T-cell (primary cell): ENCODE data around the gene GLCCI1. TPM values are rescaled to one million over a fixed set of nuclear protein-coding genes. Genes with fewer than 3 reads are reported as not detected.
"Not testable (repeated sequence)": the region's sequence is repeated elsewhere in the genome, so short reads cannot be mapped to it uniquely, and the experiment has no call there.

Source experiments
- ATAC-seq, 4 experiments: fragments of 200-7000 bp in 3 of 4; fragments of 150-1000 bp in 1 of 4; cut with Tn5 transposase; replicated peaks in 1 of 4; 1 replicate in 3 of 4; 2 replicates in 1 of 4; pipeline ENCODE4 v1.10.0; 2021; ENCODE audit warnings: moderate library complexity in 3 of 4, mild to moderate bottlenecking in 2 of 4, moderate number of reproducible peaks in 1 of 4
- CTCF ChIA-PET, 2 donors: fragments of 300-600 bp; sonication (Branson Sonifier 250); formaldehyde crosslinking; loops; one replicate each; lab custom pipeline; 2022; ENCODE audit warnings: antibody characterized with exemption in 2 of 2; lab: Charles Lee
- POLR2A ChIA-PET, 2 donors: fragments of 300-600 bp; sonication (Branson Sonifier 250); formaldehyde crosslinking; loops; one replicate each; lab custom pipeline; 2022; ENCODE audit warnings: antibody characterized with exemption in 2 of 2; lab: Charles Lee
- DNase-seq, 35 experiments: peaks; one replicate each; pipeline versions ENCODE4 v3.0.0 to v3.0.0-alpha.2; 2013 to 2023
- H3K27ac ChIP-seq: one replicate; pipeline ENCODE4 v1.5.1; 2013; ENCODE audit warnings: low read length
- H3K27me3 ChIP-seq, 2 experiments: replicated peaks in 1 of 2; 1 replicate in 1 of 2; 2 replicates in 1 of 2; pipeline versions ENCODE4 v1.6.1 to v1.7.0; 2013; ENCODE audit warnings: low read length in 1 of 2, mixed read lengths in 1 of 2; ENCODE audit not compliant: control insufficient read depth in 2 of 2, insufficient read depth in 2 of 2; ENCODE audit errors: extremely low read depth in 1 of 2
- H3K36me3 ChIP-seq, 2 donors: 1 replicate in 1 of 2; 2 replicates in 1 of 2; pipeline versions ENCODE4 v1.6.1 to v1.7.0; 2013; ENCODE audit warnings: low read length in 1 of 2; ENCODE audit not compliant: control insufficient read depth in 2 of 2, insufficient read depth in 1 of 2; ENCODE audit errors: extremely low read depth in 1 of 2
- H3K4me1 ChIP-seq, 2 experiments: 1 replicate in 1 of 2; 2 replicates in 1 of 2; pipeline versions ENCODE4 v1.6.1 to v1.7.0; 2013; ENCODE audit warnings: low read length in 2 of 2, mixed read lengths in 1 of 2; ENCODE audit not compliant: insufficient read depth in 2 of 2, control insufficient read depth in 1 of 2; ENCODE audit errors: extremely low read depth in 1 of 2
- H3K4me3 ChIP-seq, 2 donors: 1 replicate in 1 of 2; 2 replicates in 1 of 2; pipeline versions ENCODE4 v1.5.1 to v1.7.0; 2013; ENCODE audit warnings: mild to moderate bottlenecking in 2 of 2, low read length in 1 of 2, moderate library complexity in 1 of 2; ENCODE audit not compliant: control insufficient read depth in 1 of 2; ENCODE audit errors: extremely low read depth in 1 of 2
- H3K9me3 ChIP-seq: 2 replicates; pipeline ENCODE4 v1.7.0; 2013
- H3K27ac Mint-ChIP-seq, 2 donors: one replicate each; pipeline ENCODE4 v1.8.0; 2020 to 2021; ENCODE audit warnings: mild to moderate bottlenecking in 2 of 2, mixed read lengths in 2 of 2
- H3K27me3 Mint-ChIP-seq, 2 donors: one replicate each; pipeline ENCODE4 v1.8.0; 2021 to 2022; ENCODE audit warnings: mixed read lengths in 2 of 2
- H3K36me3 Mint-ChIP-seq: one replicate; pipeline ENCODE4 v1.8.0; 2021; ENCODE audit warnings: mixed read lengths
- H3K4me1 Mint-ChIP-seq, 3 donors: one replicate each; pipeline ENCODE4 v1.8.0; 2020 to 2022; ENCODE audit warnings: mixed read lengths in 3 of 3, mild to moderate bottlenecking in 1 of 3
- H3K4me3 Mint-ChIP-seq, 3 donors: one replicate each; pipeline ENCODE4 v1.8.0; 2020 to 2022; ENCODE audit warnings: mild to moderate bottlenecking in 3 of 3, mixed read lengths in 3 of 3, moderate library complexity in 3 of 3
- H3K9me3 Mint-ChIP-seq, 3 donors: one replicate each; pipeline ENCODE4 v1.8.0; 2020 to 2022; ENCODE audit warnings: mixed read lengths in 3 of 3
- WGBS: methylation state at CpG from one replicate; pipeline ENCODE4 v1.1.5; 2013; ENCODE audit warnings: missing lambda C conversion rate; ENCODE audit not compliant: insufficient coverage; 5-methylcytosine and 5-hydroxymethylcytosine counted together
- total RNA-seq, 35 experiments: library from RNA in 6 of 35; stranded (reverse) in 6 of 35; fragments of 120-200 nt in 1 of 35; gene quantifications; one replicate each; pipeline versions ENCODE4 v1.2.1 to v1.2.4 and lab custom pipeline; 2013 to 2026

GLCCI1 gene
- total RNA-seq, 5 donors from 2014 or later (not counting 1 experiment from before 2014, with no cell fraction given) = 30.6 to 51.5 (median 38.0) TPM

GRCh38 chr7:8086239-8086638, 117.6 kb downstream of the GLCCI1 start:
- no peaks in the 10 kb centered on the region for H3K9me3 ChIP-seq
- no peaks in the 10 kb centered on the region for H3K27me3 ChIP-seq
- ATAC-seq = no peak
- Mint-ChIP-seq H3K36me3 (peaks cover 66% of the 10 kb centered on the region), H3K27me3 (no peaks in the 10 kb centered on the region), H3K4me3 (no peak overlapping the region), H3K4me1 (peaks cover 0 to 18% (median 2%) of the 10 kb centered on the region in 3 donors), H3K9me3 (no peaks in the 10 kb centered on the region), H3K27ac (no peak overlapping the region)
- WGBS = 97% methylated on average over 6 of the region's 6 CpGs
- no peak overlapping the region for H3K27ac ChIP-seq
- ChIA-PET CTCF (no interaction called here), POLR2A (interaction anchor here in 1 of 2 donors (0.7 kb wide), 1 partner anchor 814 kb away, joined by 9 read pairs; no protein-coding TSS in a partner anchor)
- peaks cover 0 to 32% of the 10 kb centered on the region in 2 donors for H3K36me3 ChIP-seq
- H3K4me1 ChIP-seq = no peaks in the 10 kb centered on the region
- no peak for DNase-seq
- H3K4me3 ChIP-seq = no peak overlapping the region

DNA sequence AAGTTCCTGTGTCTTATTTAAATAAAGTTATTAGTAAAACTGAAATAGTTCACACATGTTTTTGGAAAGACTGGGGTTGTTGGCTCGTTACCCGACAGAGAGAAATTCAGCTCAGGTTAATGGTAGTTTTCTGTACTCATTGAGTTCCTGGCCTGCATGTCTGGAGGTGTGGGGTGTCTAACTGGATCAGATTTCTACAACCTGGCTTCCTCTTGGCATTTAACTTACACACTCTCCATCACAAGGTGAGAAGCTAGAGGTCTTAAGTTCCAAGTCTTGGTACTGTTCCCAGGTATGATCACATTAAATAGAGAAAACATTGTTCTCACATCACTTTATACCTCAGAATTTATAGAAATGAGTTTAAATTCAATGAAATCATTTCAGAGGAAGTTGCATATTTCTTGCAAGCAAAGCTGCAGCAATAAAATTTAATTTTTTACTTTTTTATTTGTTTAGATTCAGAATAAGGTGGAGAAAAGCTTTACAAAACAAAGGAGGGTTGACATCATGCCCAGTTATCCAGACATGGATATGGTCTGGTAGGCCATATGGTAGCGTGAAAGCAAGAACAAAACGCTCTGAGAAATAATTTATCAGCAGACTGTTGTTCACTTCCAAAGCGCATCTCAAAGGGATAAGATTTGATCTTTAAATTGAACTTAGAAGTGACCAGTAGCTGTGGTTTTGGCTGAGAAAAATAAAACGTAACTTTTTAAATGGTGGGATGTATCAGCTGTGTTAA, 120.6 kb downstream of the GLCCI1 start:
- Histone ChIP-seq H3K9me3 (no peaks in the 10 kb centered on the region), H3K27ac (no peak overlapping the region), H3K4me1 (no peaks in the 10 kb centered on the region), H3K36me3 (peaks cover 0 to 36% of the 10 kb centered on the region in 2 donors), H3K4me3 (no peak overlapping the region), H3K27me3 (no peaks in the 10 kb centered on the region)
- Mint-ChIP-seq H3K27me3 (no peaks in the 10 kb centered on the region), H3K4me3 (no peak overlapping the region), H3K4me1 (peaks cover 0 to 10% (median 0%) of the 10 kb centered on the region in 3 donors), H3K27ac (no peak overlapping the region), H3K36me3 (peaks cover 73% of the 10 kb centered on the region), H3K9me3 (no peaks in the 10 kb centered on the region)
- CTCF ChIA-PET = no interaction called here
- 90% methylated on average over 5 of the region's 6 CpGs for WGBS
- DNase-seq = no peak
- POLR2A ChIA-PET = interaction anchor here (0.6 to 0.7 kb wide), 2 partner anchors 17 to 1548 kb away, joined by 3 read pairs; no protein-coding TSS in a partner anchor
- no peak for ATAC-seq

DNA sequence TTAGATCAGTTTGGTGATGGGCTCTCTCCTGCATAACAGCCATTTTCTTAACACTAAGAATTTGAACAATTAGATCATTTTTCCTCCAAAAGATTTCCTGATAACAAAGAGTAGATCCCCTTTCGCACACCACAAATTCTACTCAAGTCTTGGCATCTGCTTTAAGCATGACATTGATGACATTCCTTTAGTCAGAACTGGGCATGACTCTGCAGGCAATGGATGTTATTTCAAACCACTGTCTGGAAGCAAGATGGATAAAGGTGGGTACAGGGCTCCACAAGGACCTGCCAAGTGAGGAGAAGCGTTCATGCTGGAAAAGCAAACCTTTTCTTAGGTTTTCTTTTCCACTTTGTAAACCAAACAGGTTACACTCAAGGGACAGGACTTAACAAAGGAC, 123.5 kb downstream of the GLCCI1 start:
- peaks cover 0 to 12% of the 10 kb centered on the region in 2 donors for H3K36me3 ChIP-seq
- no peak overlapping the region for H3K4me3 ChIP-seq
- 83% methylated on average over 1 of the region's 2 CpGs for WGBS
- no peaks in the 10 kb centered on the region for H3K9me3 ChIP-seq
- ATAC-seq (no peak), DNase-seq (no peak)
- H3K36me3 Mint-ChIP-seq = peaks cover 56% of the 10 kb centered on the region
- ChIA-PET POLR2A (no interaction called here), CTCF (interaction anchor here in 1 of 2 donors (0.6 to 1.5 kb wide), 2 partner anchors 23 to 98 kb away, joined by 3 to 4 read pairs; no protein-coding TSS in a partner anchor)
- peaks cover 0 to 7% (median 0%) of the 10 kb centered on the region in 3 donors for H3K4me1 Mint-ChIP-seq
- H3K4me3 Mint-ChIP-seq = no peak overlapping the region
- H3K4me1 ChIP-seq = no peaks in the 10 kb centered on the region
- H3K27me3 ChIP-seq = no peaks in the 10 kb centered on the region
- H3K9me3 Mint-ChIP-seq = peaks cover 0 to under 1% (median under 1%) of the 10 kb centered on the region in 3 donors
- no peak overlapping the region for H3K27ac ChIP-seq
- no peak overlapping the region for H3K27ac Mint-ChIP-seq
- H3K27me3 Mint-ChIP-seq = no peaks in the 10 kb centered on the region

DNA sequence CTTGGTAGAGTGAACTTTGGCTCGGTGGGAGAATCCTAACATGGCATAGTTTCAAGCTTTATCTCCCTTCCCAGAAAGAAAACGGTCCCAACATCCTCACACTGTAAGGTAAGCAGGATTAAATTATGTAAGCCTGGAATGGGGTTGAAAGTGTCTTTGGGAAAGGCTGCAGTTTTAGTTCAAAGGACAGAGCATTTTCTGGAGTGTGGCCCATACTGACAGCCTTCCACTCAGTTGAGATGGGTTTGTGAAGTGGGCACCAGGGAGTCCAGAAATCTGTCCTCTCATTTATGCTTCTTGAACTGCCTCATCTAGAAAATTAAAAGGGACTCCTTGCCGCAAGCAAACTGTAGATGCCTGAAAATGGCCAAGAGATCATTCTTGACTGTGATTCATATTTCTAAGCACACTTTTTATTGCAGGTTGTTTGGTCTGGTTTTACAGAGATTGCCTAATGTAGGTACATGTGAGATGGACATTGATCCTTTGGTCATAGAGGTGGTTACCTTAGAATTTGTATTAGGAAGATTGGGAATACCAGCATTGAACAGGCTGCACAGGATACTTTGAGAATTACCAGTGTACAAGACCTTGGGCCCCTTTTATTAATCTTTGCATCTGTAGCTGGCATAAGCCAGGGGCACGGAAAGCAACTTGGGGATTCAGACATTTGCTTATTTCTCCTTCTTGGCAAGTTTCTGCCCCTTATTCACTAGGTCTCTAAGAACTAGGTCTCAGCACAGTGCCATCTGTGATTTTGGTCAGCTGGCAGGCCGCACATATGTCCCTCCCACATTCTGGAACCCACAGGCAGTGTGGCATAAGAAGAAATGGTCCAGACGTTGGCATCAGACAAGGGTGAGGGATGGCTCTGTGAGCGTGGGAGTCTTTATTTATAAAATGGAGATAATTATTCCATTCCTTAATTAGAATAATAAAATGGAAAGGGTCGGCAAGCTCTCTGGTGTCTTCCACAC, 125.9 kb downstream of the GLCCI1 start:
- no peak for DNase-seq
- no peaks in the 10 kb centered on the region for H3K9me3 ChIP-seq
- H3K4me3 ChIP-seq = no peak overlapping the region
- H3K36me3 ChIP-seq = peaks cover 0 to 5% of the 10 kb centered on the region in 2 donors
- ChIA-PET POLR2A (interaction anchor here in 1 of 2 donors (0.6 to 1.0 kb wide), 2 partner anchors 10 to 225 kb away, joined by 3 to 11 read pairs; no protein-coding TSS in a partner anchor), CTCF (interaction anchor here in 1 of 2 donors (0.7 kb wide), 1 partner anchor 195 kb away, joined by 7 read pairs; no protein-coding TSS in a partner anchor)
- peaks cover 0 to 11% (median 0%) of the 10 kb centered on the region in 3 donors for H3K4me1 Mint-ChIP-seq
- H3K36me3 Mint-ChIP-seq = peaks cover 50% of the 10 kb centered on the region
- no peaks in the 10 kb centered on the region for H3K27me3 Mint-ChIP-seq
- no peak overlapping the region for H3K4me3 Mint-ChIP-seq
- WGBS = no CpG with 5 or more reads among the region's 8 CpGs
- ATAC-seq = no peak
- no peaks in the 10 kb centered on the region for H3K27me3 ChIP-seq
- H3K27ac ChIP-seq = no peak overlapping the region
- peaks cover 6 to 16% (median 15%) of the 10 kb centered on the region in 3 donors for H3K9me3 Mint-ChIP-seq
- no peak overlapping the region for H3K27ac Mint-ChIP-seq
- H3K4me1 ChIP-seq = no peaks in the 10 kb centered on the region

DNA sequence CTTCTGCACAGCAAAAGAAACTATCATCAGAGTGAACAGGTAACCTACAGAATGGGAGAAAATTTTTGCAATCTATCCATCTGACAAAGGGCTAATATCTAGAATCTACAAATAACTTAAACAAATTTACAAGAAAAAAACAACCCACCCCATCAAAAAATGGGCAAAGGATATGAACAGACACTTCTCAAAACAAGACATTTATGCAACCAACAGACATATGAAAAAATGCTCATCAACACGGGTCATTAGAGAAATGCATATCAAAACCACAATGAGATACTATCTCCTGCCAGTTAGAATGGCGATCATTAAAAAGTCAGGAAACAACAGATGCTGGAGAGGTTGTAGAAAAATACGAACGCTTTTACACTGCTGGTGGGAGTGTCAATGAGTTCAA, 132.7 kb downstream of the GLCCI1 start:
- WGBS = 100% methylated on average over 2 of the region's 4 CpGs
- H3K4me3 Mint-ChIP-seq, H3K27me3 ChIP-seq, H3K36me3 ChIP-seq, DNase-seq, POLR2A ChIA-PET, H3K9me3 ChIP-seq, H3K27ac ChIP-seq, H3K27me3 Mint-ChIP-seq, H3K27ac Mint-ChIP-seq, H3K4me3 ChIP-seq, ATAC-seq: not testable (repeated sequence)
- CTCF ChIA-PET = interaction anchor here in 1 of 2 donors (0.7 kb wide), 1 partner anchor 93 kb away, joined by 8 read pairs; no protein-coding TSS in a partner anchor
- H3K4me1 Mint-ChIP-seq = peaks cover 24 to 31% (median 26%) of the 10 kb centered on the region in 3 donors
- peaks cover 21% of the 10 kb centered on the region for H3K36me3 Mint-ChIP-seq
- H3K4me1 ChIP-seq = peaks cover 0 to 12% of the 10 kb centered on the region in 2 experiments
- peaks cover 16 to 37% (median 17%) of the 10 kb centered on the region in 3 donors for H3K9me3 Mint-ChIP-seq

GRCh38 chr7:8103282-8103681, 134.7 kb downstream of the GLCCI1 start:
- ChIA-PET CTCF (no interaction called here), POLR2A (no interaction called here)
- Histone ChIP-seq H3K27me3 (no peaks in the 10 kb centered on the region), H3K36me3 (no peaks in the 10 kb centered on the region), H3K4me3 (no peak overlapping the region), H3K9me3 (no peaks in the 10 kb centered on the region), H3K27ac (no peak overlapping the region), H3K4me1 (peaks cover 0 to 16% of the 10 kb centered on the region in 2 experiments)
- Mint-ChIP-seq H3K9me3 (peaks cover 10 to 31% (median 15%) of the 10 kb centered on the region in 3 donors), H3K4me3 (no peak overlapping the region), H3K4me1 (peaks cover 29 to 32% (median 30%) of the 10 kb centered on the region in 3 donors), H3K36me3 (peaks cover 18% of the 10 kb centered on the region), H3K27ac (peak overlapping the region in 1 of 2 donors; percentile 30), H3K27me3 (no peaks in the 10 kb centered on the region)
- ATAC-seq (no peak), DNase-seq (no peak)
- 86% methylated on average over 8 of the region's 9 CpGs for WGBS
